Urinary bladder (tissue), 4 donors: ENCODE results near the gene SMG5. TPM values are rescaled to one million over a fixed set of nuclear protein-coding genes. Genes with fewer than 3 reads are reported as not detected.
"Not testable (repeated sequence)": the region's sequence is repeated elsewhere in the genome, so short reads cannot be mapped to it uniquely, and the experiment has no call there.

Experiments
- DNase-seq: peaks from one replicate; pipeline ENCODE4 v3.0.0-alpha.2; 2015; ENCODE audit errors: extremely low spot score
- H3K27ac ChIP-seq: one replicate; pipeline ENCODE4 v1.5.1; 2013; ENCODE audit warnings: low read depth, mild to moderate bottlenecking, moderate library complexity
- H3K36me3 ChIP-seq: one replicate; pipeline ENCODE4 v1.6.1; 2013; ENCODE audit warnings: mild to moderate bottlenecking, moderate library complexity; ENCODE audit not compliant: insufficient read depth
- H3K4me1 ChIP-seq: one replicate; pipeline ENCODE4 v1.6.1; 2013; ENCODE audit warnings: mild to moderate bottlenecking, moderate library complexity; ENCODE audit not compliant: insufficient read depth
- H3K4me3 ChIP-seq: one replicate; pipeline ENCODE4 v1.5.1; 2013; ENCODE audit warnings: low read depth, low read length
- WGBS: extraction: QIAGEN DNeasy Blood & Tissue Kit; methylation state at CpG from one replicate; pipeline ENCODE4 v1.1.7; 2013; 5-methylcytosine and 5-hydroxymethylcytosine counted together
- polyA plus RNA-seq: library from polyadenylated mRNA; stranded (reverse); fragments of 200-250 nt; gene quantifications from one replicate; pipeline ENCODE4 v1.2.3, GENCODE V29; 2013
- total RNA-seq: library from RNA; depleted of rRNA; stranded (reverse); fragments of >200 nt; gene quantifications from one replicate; pipeline ENCODE4 v1.2.3, GENCODE V29; 2014
- donor health status: healthy with polysubstance abuse.
- donor health status: healthy.

Gene SMG5
- total and polyA plus RNA-seq, 2 donors = 33.3 to 47.3 TPM

DNA sequence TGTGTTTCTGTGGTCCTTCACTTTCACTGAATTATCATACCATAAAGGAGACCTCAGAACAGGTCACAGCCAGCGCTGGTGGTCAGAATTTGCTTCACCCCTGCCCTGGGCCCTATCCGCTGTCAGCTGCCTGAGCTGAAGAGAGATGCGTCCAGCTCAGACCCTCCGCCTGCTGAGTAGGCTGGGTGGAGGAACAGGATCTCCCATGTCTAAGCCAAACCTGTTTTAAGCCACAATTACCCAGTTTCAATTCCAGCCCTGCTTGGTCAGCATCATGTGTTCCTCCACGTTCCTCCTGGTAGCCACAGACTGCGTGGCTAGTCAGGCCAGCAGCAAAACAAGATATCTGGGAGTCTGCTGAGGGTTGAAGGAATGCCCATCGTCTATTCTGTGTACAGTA is 54.1 kb downstream of the SMG5 start:
- WGBS = 78% methylated on average over 7 of the region's 7 CpGs
- DNase-seq = no peak
- Histone ChIP-seq H3K4me1 (no peaks in the 10 kb centered on the region), H3K27ac (no peak overlapping the region), H3K36me3 (no peaks in the 10 kb centered on the region), H3K4me3 (no peak overlapping the region)

DNA sequence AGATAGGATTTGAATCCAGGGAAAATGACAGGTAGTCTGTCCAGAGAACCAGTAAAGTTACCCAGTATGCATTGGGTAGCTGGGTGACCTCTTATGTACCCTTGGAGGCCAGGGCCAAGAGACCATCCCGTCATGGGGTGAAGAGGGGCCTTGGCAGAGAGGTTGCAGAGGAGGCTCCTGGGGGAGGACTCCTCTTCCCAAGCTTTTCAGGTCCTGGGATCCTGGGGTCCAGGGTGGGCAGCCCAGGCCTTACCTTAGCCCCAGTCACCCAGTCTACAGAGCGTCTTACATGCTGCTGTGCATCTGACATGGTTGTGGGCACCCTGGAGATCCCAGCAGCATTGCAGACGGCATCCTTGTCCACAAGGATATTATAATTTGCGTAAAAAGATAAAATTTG is 55.8 kb downstream of the SMG5 start:
- 88% methylated on average over 4 of the region's 4 CpGs for WGBS
- no peaks in the 10 kb centered on the region for H3K4me1 ChIP-seq
- DNase-seq = no peak
- H3K27ac ChIP-seq = no peak overlapping the region
- no peaks in the 10 kb centered on the region for H3K36me3 ChIP-seq
- no peak overlapping the region for H3K4me3 ChIP-seq

- DNase-seq = no peak
- H3K36me3 ChIP-seq = no peaks in the 10 kb centered on the region
- no peak overlapping the region for H3K27ac ChIP-seq
- H3K4me1 ChIP-seq = no peaks in the 10 kb centered on the region
- H3K4me3 ChIP-seq = no peak overlapping the region
- 84% methylated on average over 2 of the region's 2 CpGs for WGBS
These were observed 56.5 kb downstream of the SMG5 start for GRCh38 chr1:156226116-156226538.

DNA sequence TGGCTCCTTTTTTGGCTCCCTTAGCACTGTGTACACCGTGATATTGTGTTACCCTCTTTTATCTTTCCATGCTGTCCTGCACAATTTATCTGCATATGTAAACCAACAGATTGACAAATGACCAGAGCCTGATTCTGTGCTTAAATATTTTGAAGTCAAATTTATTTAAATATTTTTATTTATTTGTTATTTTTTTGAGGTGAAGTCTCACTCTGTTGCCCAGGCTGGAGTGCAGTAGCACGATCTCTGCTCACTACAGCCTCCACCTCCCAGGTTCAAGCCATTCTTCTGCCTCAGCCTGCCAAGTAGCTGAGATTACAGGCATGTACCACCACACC is 57.0 kb downstream of the SMG5 start:
- H3K4me3 ChIP-seq = no peak overlapping the region
- WGBS = 16% methylated on average over 2 of the region's 2 CpGs
- no peaks in the 10 kb centered on the region for H3K36me3 ChIP-seq
- DNase-seq = no peak
- no peak overlapping the region for H3K27ac ChIP-seq
- H3K4me1 ChIP-seq = no peaks in the 10 kb centered on the region

GRCh38 chr1:156221986-156222692 is 60.5 kb downstream of the SMG5 start:
- DNase-seq = no peak
- no peaks in the 10 kb centered on the region for H3K36me3 ChIP-seq
- H3K27ac ChIP-seq = no peak overlapping the region
- WGBS = 93% methylated on average over 13 of the region's 13 CpGs
- H3K4me1 ChIP-seq = no peaks in the 10 kb centered on the region
- no peak overlapping the region for H3K4me3 ChIP-seq

DNA sequence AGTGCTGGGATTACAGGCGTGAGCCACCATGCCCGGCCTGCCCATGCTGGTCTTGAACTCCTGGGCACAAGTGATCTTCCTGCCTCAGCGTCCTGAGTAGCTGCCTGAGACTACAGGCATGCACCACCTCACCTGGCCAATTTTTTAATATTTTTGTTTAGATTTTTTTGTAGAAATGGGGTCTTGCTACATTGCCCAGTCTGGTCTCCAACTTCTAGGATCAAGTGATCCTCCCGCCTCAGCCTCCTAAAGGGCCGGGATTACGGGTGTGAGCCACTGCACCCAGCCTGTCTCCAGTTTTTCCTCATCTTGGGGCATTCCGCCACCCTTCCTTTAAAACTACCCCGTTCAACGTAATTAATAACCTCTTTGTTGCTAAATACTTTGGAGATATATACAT is 62.4 kb downstream of the SMG5 start:
- 96% methylated on average over 9 of the region's 9 CpGs for WGBS
- no peak for DNase-seq
- H3K36me3 ChIP-seq = no peaks in the 10 kb centered on the region
- H3K27ac ChIP-seq = no peak overlapping the region
- H3K4me3 ChIP-seq = no peak overlapping the region
- no peaks in the 10 kb centered on the region for H3K4me1 ChIP-seq

DNA sequence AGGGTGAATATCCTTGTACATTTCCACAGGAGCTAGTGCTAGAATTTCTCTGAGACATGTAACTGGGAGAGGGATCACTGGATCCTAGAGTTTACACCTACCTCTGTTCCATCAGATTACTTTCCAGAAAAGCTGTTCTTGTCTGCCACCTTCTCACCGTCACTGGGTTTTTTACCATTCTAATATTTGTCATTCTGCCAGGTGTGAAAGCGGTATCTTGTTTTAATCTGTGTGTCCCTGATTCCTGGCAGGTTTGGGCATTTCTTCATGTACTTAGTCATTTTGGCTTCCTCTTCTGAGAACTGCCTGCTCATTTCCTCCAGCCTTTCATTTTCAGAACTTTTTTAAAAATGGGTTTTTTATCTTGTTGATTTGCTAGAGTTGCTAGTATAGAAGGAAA is 64.8 kb downstream of the SMG5 start:
- 58% methylated on average over 2 of the region's 2 CpGs for WGBS
- Histone ChIP-seq H3K27ac (no peak overlapping the region), H3K36me3 (no peaks in the 10 kb centered on the region), H3K4me1 (no peaks in the 10 kb centered on the region), H3K4me3 (no peak overlapping the region)
- DNase-seq = no peak

DNA sequence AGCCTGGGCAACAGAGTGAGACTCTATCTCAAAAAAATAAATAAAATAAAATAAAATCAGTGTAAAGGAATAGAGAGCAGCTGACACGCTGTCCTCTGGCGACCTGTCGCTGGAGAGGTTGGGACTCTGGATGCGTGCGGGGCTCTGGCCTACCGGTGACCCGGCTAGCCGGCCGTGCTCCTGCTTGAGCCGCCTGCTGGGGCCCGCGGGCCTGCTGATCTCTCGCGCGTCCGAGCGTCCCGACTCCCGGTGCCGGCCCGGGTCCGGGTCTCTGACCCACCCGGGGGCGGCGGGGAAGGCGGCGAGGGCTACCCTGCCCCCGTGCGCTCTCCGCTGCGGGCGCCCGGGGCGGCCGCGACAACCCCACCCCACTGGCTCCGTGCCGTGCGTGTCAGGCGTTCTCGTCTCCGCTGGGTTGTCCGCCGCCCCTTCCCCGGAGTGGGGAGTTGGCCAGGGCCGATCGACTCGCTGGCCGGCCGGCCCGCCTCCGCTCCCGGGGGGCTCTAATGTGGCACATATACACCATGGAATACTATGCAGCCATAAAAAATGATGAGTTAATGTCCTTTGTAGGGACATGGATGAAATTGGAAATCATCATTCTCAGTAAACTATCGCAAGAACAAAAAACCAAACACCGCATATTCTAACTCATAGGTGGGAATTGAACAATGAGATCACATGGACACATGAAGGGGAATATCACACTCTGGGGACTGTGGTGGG is 66.1 kb downstream of the SMG5 start:
- H3K27ac ChIP-seq, H3K4me3 ChIP-seq, H3K4me1 ChIP-seq, H3K36me3 ChIP-seq, DNase-seq: not testable (repeated sequence)
- 92% methylated on average over 55 of the region's 55 CpGs for WGBS

- Histone ChIP-seq H3K27ac (no peak overlapping the region), H3K4me1 (no peaks in the 10 kb centered on the region), H3K4me3 (no peak overlapping the region), H3K36me3 (no peaks in the 10 kb centered on the region)
- no peak for DNase-seq
- 82% methylated on average over 16 of the region's 16 CpGs for WGBS
These were observed 68.4 kb downstream of the SMG5 start for GRCh38 chr1:156214024-156214748.

DNA sequence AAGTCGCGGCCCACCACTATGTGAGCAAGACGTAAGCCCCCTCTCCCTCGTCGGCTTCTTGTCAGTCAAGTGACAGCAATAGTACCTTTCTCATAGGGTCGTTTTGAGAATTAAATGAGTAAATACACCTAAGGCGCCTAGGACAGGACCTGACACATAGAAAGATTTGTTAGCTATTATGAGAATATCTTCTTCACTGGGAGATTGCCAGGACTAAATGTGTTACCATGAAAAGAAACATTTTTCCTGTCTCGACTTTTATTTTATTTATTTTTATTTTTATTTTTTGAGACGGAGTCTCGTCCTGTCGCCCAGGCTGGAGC is 69.0 kb downstream of the SMG5 start:
- DNase-seq = no peak
- H3K4me1 ChIP-seq = no peaks in the 10 kb centered on the region
- H3K4me3 ChIP-seq = peak overlapping the region; percentile 54
- WGBS = 14% methylated on average over 11 of the region's 11 CpGs
- H3K27ac ChIP-seq = peak overlapping the region; percentile 49
- no peaks in the 10 kb centered on the region for H3K36me3 ChIP-seq

- Histone ChIP-seq H3K4me3 (peak within 1 kb of the TSS; percentile 54), H3K27ac (peak within 1 kb of the TSS; percentile 95), H3K4me1 (no peaks in the 10 kb centered on the region), H3K36me3 (no peaks in the 10 kb centered on the region)
- DNase-seq = peak; percentile 94
- under 1% methylated on average over 61 of the region's 61 CpGs for WGBS
These were observed 69.6 kb downstream of the SMG5 start, which contains the start of gene PMF1 for GRCh38 chr1:156212833-156213643. Gene PMF1 (plus strand): TSS chr1:156213007. CDS start chr1:156213016, 9 bp downstream.

GRCh38 chr1:156212130-156212529 is 70.5 kb downstream of the SMG5 start:
- 83% methylated on average over 9 of the region's 9 CpGs for WGBS
- H3K4me1 ChIP-seq = no peaks in the 10 kb centered on the region

GRCh38 chr1:156211243-156211642 is 71.4 kb downstream of the SMG5 start:
- no peaks in the 10 kb centered on the region for H3K4me1 ChIP-seq
- WGBS = 97% methylated on average over 3 of the region's 3 CpGs
- H3K27ac ChIP-seq = no peak overlapping the region
- H3K36me3 ChIP-seq = no peaks in the 10 kb centered on the region
- DNase-seq = no peak
- no peak overlapping the region for H3K4me3 ChIP-seq

More at GRCh38 chr1:156212130-156212529, 70.5 kb downstream of the SMG5 start:
- Histone ChIP-seq H3K4me3 (peak overlapping the region; percentile 54), H3K27ac (peak overlapping the region; percentile 48), H3K36me3 (no peaks in the 10 kb centered on the region)
- no peak for DNase-seq
